Measurements from ENCODE around the gene CEP295NL.

The CEP295NL gene

DNA sequence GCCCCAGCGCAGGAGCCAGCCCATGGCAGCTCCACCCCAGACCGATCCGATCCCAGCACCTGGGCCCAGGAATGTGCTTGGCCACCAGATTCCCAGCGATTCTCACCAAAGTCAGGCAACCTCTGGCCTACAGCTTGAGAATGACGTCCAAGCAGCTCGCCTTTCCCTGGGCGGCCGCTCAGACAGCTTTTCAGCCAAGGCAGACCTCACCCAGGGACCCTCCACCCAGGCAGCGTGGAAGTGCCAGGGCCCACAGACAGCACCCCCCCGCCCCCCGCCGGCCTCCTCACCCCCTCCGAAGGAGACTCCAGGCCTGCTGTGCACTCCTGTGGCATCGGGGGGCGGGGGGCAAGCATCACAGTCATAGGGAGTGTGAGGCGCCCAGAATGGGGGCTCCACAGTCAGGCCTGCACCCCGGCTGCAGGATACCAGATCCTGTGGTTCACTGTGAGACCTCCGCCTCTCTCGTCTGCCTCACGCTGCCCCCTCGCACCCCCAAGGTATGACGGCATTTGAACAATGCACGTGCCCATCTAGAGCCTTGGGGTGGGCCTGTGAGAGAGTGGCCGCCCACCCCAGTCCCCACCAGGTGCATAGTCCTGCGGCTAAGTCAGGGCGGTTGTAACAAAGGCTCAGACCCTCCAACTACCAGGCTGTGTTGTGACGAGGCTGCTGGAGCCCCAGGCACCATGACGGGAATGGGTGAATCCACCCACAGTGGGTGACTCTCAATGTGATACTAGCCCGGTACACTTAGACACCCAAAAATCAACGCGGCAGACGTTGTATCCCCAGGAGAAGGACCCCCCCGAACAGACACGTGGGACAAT lies 6.0 kb downstream of the CEP295NL start:
- no peak for DNase-seq (ENCODE audit: low read depth)
- TF ChIP-seq, protein P1, sequence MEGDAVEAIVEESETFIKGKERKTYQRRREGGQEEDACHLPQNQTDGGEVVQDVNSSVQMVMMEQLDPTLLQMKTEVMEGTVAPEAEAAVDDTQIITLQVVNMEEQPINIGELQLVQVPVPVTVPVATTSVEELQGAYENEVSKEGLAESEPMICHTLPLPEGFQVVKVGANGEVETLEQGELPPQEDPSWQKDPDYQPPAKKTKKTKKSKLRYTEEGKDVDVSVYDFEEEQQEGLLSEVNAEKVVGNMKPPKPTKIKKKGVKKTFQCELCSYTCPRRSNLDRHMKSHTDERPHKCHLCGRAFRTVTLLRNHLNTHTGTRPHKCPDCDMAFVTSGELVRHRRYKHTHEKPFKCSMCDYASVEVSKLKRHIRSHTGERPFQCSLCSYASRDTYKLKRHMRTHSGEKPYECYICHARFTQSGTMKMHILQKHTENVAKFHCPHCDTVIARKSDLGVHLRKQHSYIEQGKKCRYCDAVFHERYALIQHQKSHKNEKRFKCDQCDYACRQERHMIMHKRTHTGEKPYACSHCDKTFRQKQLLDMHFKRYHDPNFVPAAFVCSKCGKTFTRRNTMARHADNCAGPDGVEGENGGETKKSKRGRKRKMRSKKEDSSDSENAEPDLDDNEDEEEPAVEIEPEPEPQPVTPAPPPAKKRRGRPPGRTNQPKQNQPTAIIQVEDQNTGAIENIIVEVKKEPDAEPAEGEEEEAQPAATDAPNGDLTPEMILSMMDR (IDR thresholded peaks at IDR 0.05; ENCODE audit: control insufficient read depth, extremely low read depth, insufficient read depth), result no peak
- H3K4me3 ChIP-seq (ENCODE audit: low read depth, low read length), result no peak overlapping the region

DNA sequence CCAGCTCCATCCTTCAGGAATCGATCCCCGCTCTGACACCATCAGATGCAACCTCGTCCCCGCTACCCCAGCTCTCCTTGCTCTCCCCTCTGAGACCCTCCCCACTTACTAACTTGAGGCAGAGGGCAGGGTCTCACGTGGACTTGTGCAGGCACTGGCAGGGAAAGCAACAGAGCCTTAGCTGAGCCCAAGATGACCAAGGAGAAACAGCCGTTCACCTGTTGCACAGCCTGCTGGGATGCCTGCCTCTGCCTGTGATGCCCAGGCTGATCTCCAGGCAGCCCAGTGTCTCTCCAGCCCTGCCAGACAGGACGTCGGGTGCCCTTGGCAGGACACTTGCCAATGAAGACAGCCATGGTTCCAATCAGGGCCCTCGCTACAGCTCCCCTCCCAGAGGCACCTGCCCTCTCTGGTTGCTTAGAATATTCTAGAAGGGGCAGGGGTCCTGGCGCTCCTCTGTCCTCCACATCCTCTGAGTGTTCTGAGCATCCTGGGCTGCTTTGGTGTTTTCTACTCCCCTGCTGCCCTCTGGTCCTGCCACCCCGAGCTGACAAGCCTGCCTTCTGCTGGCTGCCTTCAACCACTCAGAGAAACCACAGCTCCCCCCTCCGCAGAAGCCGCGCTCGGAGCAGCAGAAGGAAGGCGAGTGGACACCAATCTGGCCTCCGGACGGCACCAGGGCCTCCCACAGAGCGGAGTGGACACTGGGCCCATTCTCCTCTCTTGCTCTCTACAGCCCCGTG lies 6.7 kb downstream of the CEP295NL start:
- DNase-seq (ENCODE audit: low read depth), result no peak
- no peak overlapping the region for H3K4me3 ChIP-seq (ENCODE audit: low read depth, low read length)
- TF ChIP-seq, protein P1 (IDR thresholded peaks at IDR 0.05; ENCODE audit: control insufficient read depth, extremely low read depth, insufficient read depth), result no peak

DNA sequence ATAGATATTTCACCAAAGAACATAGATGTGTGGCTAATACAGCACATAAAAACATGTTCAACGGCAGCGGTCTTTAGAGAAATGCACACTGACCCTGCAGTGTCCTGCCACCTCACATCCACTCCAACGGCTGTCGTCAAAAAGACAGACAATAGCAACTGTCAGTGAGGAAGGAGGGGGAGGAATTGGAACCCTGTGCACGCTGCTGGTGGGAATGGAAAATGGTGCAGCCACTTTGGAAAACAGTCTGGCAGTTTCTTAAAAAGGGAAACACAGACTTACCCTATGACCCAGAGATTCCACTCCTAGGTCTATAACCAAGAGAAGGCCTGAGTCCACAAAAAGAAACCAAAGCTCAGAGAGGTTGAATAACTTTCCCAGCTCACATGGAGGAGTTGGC lies 7.7 kb downstream of the CEP295NL start:
- TF ChIP-seq, protein P1 (IDR thresholded peaks at IDR 0.05; ENCODE audit: control insufficient read depth, extremely low read depth, insufficient read depth), result no peak
- no peak for DNase-seq (ENCODE audit: low read depth)
- no peak overlapping the region for H3K4me3 ChIP-seq (ENCODE audit: low read depth, low read length)

DNA sequence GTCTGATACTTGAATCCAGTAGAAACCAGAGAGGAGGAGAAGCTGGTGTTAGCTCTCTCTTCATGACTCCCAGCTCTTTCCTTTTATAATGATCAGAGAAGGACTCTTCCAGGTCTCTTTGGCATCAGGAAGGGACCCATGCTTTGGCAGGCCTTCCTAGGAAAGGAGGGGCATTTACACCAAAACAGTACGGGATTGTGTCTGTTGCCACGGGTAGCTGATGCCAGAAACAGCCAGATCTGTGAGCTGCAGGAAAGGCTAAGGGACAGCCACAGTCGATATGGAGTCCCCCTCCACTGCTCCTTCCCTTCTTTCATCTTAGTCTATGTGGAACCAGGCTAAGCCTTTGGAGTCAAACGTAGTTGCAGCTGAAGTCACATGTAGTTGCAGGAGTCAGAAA lies 9.3 kb downstream of the CEP295NL start:
- TF ChIP-seq, protein P1 (IDR thresholded peaks at IDR 0.05; ENCODE audit: control insufficient read depth, extremely low read depth, insufficient read depth), result no peak

DNA sequence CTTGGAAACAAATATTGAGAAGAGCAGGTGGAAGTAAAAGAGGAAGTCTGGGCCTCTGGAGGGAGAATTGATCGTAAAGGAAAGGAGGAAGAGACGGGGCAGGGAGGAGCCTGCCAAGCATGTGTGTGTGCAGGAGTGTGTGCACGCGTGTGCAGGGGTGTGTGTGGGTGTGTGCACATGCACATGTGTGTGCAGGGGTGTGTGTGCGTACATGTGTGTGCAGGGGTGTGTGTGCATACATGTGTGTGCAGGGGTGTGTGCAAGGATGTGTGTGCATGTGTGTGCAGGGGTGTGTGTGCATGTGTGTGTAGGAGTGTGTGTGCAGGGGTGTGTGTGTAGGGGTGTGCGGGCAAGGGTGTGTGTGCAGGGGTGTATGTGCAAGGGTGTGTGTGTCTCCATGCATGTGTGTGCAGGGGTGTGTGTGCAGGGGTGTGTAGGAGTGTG lies 10.0 kb downstream of the CEP295NL start:
- no peak overlapping the region for H3K4me3 ChIP-seq (ENCODE audit: low read depth, low read length)
- TF ChIP-seq, protein P1 (IDR thresholded peaks at IDR 0.05; ENCODE audit: control insufficient read depth, extremely low read depth, insufficient read depth), result no peak
- no peak for DNase-seq (ENCODE audit: low read depth)

More for the DNA sequence above, 9.3 kb downstream of the CEP295NL start:
- no peak overlapping the region for H3K4me3 ChIP-seq (ENCODE audit: low read depth, low read length)
- DNase-seq (ENCODE audit: low read depth), result no peak

DNA sequence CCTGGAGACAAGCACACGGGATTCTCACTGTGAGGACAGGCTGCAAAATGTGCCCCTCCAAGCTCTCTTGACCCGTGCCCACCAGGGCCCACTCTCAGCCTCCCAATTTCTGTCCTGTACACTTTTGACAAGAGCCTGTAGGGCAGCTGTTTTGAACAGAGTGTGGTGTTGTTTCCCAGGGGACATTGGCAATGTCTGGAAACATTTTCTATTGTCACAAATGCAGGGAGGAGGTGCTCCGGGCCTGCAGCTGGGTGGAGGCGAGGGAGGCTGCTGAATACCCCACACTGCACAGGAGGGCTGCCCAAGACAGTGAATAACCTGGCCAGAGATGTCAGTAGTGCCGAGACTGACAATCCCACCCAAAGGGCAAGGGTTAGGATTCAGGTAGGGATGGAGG lies 10.5 kb downstream of the CEP295NL start:
- no peak for DNase-seq (ENCODE audit: low read depth)
- H3K4me3 ChIP-seq (ENCODE audit: low read depth, low read length), result no peak overlapping the region
- TF ChIP-seq, protein P1 (IDR thresholded peaks at IDR 0.05; ENCODE audit: control insufficient read depth, extremely low read depth, insufficient read depth), result no peak
